ENCODE data around the gene MAD1L1.

The MAD1L1 gene

GRCh38 chr7:2066251-2066919, 166.4 kb downstream of the MAD1L1 start:
- Histone ChIP-seq H3K4me1 (peaks cover 8% of the 10 kb centered on the region; the same call in 1 of the 2 replicates), H3K27me3 (no peaks in the 10 kb centered on the region), H3K4me3 (ENCODE audit: low read depth, low read length) (no peak overlapping the region), H3K9me3 (no peaks in the 10 kb centered on the region), H3K36me3 (peaks cover 34% of the 10 kb centered on the region)
- peak; percentile 67 for DNase-seq
- TF ChIP-seq, protein P1, sequence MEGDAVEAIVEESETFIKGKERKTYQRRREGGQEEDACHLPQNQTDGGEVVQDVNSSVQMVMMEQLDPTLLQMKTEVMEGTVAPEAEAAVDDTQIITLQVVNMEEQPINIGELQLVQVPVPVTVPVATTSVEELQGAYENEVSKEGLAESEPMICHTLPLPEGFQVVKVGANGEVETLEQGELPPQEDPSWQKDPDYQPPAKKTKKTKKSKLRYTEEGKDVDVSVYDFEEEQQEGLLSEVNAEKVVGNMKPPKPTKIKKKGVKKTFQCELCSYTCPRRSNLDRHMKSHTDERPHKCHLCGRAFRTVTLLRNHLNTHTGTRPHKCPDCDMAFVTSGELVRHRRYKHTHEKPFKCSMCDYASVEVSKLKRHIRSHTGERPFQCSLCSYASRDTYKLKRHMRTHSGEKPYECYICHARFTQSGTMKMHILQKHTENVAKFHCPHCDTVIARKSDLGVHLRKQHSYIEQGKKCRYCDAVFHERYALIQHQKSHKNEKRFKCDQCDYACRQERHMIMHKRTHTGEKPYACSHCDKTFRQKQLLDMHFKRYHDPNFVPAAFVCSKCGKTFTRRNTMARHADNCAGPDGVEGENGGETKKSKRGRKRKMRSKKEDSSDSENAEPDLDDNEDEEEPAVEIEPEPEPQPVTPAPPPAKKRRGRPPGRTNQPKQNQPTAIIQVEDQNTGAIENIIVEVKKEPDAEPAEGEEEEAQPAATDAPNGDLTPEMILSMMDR (IDR thresholded peaks at IDR 0.05; ENCODE audit: low read depth, low read length): no peak

DNA sequence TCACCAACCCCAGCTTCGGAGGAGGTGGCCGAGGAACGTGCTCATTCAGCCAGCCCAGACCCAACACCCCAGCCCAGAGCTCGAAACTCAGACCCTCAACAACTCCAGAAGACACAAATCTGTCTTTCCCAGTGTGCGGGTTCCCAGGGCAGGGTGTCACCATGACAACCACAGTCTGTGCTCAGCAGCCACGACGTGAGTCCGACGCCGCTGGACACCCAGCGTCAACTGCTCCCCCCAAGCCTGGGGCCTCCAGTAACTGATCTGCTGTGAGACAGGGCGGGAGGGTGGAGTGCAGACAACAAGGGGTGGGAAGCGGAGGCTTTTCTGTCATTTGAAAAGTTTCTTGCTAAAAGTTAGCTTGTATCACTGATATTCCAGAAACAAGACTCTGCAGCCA, 167.2 kb downstream of the MAD1L1 start:
- Histone ChIP-seq H3K27me3 (no peaks in the 10 kb centered on the region), H3K36me3 (peaks cover 34% of the 10 kb centered on the region), H3K4me3 (ENCODE audit: low read depth, low read length) (no peak overlapping the region), H3K4me1 (peaks cover 8% of the 10 kb centered on the region; the same call in 1 of the 2 replicates), H3K9me3 (no peaks in the 10 kb centered on the region; the same call in 1 of the 2 replicates)
- no peak for DNase-seq
- TF ChIP-seq, protein P1 (IDR thresholded peaks at IDR 0.05; ENCODE audit: low read depth, low read length): no peak

- H3K9me3 ChIP-seq: no peaks in the 10 kb centered on the region; the same call in 1 of the 2 replicates
- DNase-seq: peak; percentile 63
- H3K4me3 ChIP-seq (ENCODE audit: low read depth, low read length): no peak overlapping the region
- H3K27me3 ChIP-seq: no peaks in the 10 kb centered on the region
- peaks cover 8% of the 10 kb centered on the region; the same call in 1 of the 2 replicates for H3K4me1 ChIP-seq
- TF ChIP-seq, protein P1 (IDR thresholded peaks at IDR 0.05; ENCODE audit: low read depth, low read length): peak; percentile 52
- H3K36me3 ChIP-seq: peaks cover 30% of the 10 kb centered on the region
Observed at GRCh38 chr7:2063563-2064260, 169.0 kb downstream of the MAD1L1 start.

DNA sequence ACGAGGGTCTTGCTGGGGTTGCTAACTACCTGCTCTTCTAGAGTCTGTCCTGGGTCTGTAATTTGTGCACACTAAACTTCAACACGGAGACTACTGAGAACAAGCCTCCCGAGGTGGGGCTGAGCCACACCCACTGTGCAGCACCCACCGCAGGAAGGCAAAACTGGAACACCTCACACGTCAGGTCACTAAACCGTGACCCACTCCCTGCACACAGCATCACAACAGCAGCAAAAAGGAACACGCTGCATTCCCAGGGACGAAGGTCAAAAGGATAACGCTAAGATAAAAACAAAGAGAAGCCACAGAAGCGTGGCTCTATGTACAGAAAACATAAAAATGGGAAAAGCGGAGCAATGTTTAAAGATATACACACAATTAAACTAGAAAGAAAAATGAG, 170.1 kb downstream of the MAD1L1 start:
- TF ChIP-seq, protein P1 (IDR thresholded peaks at IDR 0.05; ENCODE audit: low read depth, low read length): no peak
- H3K36me3 ChIP-seq: peaks cover 20% of the 10 kb centered on the region; the same call in 1 of the 2 replicates

DNA sequence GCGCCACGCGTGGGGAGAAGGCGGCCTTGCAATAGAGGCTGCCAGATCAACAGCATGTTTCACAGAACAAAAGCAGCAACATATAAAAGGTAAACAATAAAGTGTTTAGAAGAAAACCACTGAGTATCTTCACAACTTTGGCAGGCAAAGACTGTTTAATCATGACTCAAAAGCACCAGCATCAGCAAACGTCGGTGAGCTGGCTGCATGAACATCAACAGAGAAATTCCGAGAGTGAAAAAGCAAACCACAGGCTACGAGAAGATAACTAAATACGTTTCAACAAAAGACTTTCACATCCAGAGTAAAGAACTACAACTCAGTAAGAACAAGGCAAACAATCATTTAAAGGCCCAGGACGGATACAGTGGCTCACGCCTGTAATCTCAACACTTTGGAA, 172.0 kb downstream of the MAD1L1 start:
- DNase-seq: no peak
- Histone ChIP-seq H3K4me1 (peaks cover 5% of the 10 kb centered on the region; the same call in 1 of the 2 replicates), H3K4me3 (ENCODE audit: low read depth, low read length) (no peak overlapping the region), H3K36me3 (peaks cover 8% of the 10 kb centered on the region; the same call in 1 of the 2 replicates), H3K9me3 (no peaks in the 10 kb centered on the region; the same call in 1 of the 2 replicates), H3K27me3 (no peaks in the 10 kb centered on the region)
- TF ChIP-seq, protein P1 (IDR thresholded peaks at IDR 0.05; ENCODE audit: low read depth, low read length): no peak

More for the DNA sequence above, 170.1 kb downstream of the MAD1L1 start:
- H3K4me3 ChIP-seq (ENCODE audit: low read depth, low read length): no peak overlapping the region
- H3K4me1 ChIP-seq: peaks cover 8% of the 10 kb centered on the region; the same call in 1 of the 2 replicates
- no peak for DNase-seq
- no peaks in the 10 kb centered on the region; the same call in 1 of the 2 replicates for H3K9me3 ChIP-seq
- H3K27me3 ChIP-seq: no peaks in the 10 kb centered on the region

Measured in BE2C (cell line).